HepG2 (cell line): Measurements from ENCODE around the gene MYO5B. TPM values are rescaled to one million over a fixed set of nuclear protein-coding genes. Genes with fewer than 3 reads are reported as not detected.

Source experiments
- ARNT ChIP-seq: fragments of 450-650 bp; IDR thresholded peaks from 2 replicates; pipeline ENCODE4 v1.6.1; 2017
- BATF2 ChIP-seq: sonication (generic); formaldehyde crosslinking; IDR thresholded peaks from 2 replicates; pipeline ENCODE4 v1.8.0; 2022; ENCODE audit warnings: mild to moderate bottlenecking, missing genetic modification reagents, moderate library complexity
- CREM ChIP-seq, 2 experiments: sonication (generic) in 1 of 2; formaldehyde crosslinking in 1 of 2; IDR thresholded peaks; 2 replicates each; pipeline versions ENCODE4 v1.4.0 to v1.6.1; 2016 to 2020; ENCODE audit warnings: antibody characterized with exemption in 1 of 2, mild to moderate bottlenecking in 1 of 2, missing genetic modification reagents in 1 of 2
- DZIP1 ChIP-seq: sonication (generic); formaldehyde crosslinking; IDR thresholded peaks from 2 replicates; pipeline ENCODE4 v1.5.0; 2020; ENCODE audit warnings: mild to moderate bottlenecking, missing genetic modification reagents
- FOXA3 ChIP-seq: IDR thresholded peaks from 2 replicates; pipeline ENCODE4 v1.6.1; 2016; ENCODE audit warnings: missing genetic modification reagents, missing compliant biosample characterization
- FOXM1 ChIP-seq: sonication (generic); formaldehyde crosslinking; IDR thresholded peaks from 2 replicates; pipeline ENCODE4 v1.5.0; 2020; ENCODE audit warnings: missing genetic modification reagents
- GLMP ChIP-seq: sonication (generic); formaldehyde crosslinking; IDR thresholded peaks from 2 replicates; pipeline ENCODE4 v1.9.0; 2021; ENCODE audit warnings: missing genetic modification reagents, mild to moderate bottlenecking, borderline replicate concordance
- JUNB ChIP-seq: sonication (generic); formaldehyde crosslinking; IDR thresholded peaks from 2 replicates; pipeline ENCODE4 v1.8.0; 2022; ENCODE audit warnings: missing genetic modification reagents, mild to moderate bottlenecking, borderline replicate concordance
- KDM3A ChIP-seq: IDR thresholded peaks from 2 replicates; pipeline ENCODE4 v1.6.1; 2018; ENCODE audit warnings: low read depth, missing compliant biosample characterization
- KLF6 ChIP-seq: IDR thresholded peaks from 2 replicates; pipeline ENCODE4 v1.8.0; 2016; ENCODE audit warnings: missing biosample characterization, missing genetic modification reagents
- NFIC ChIP-seq: IDR thresholded peaks from 2 replicates; pipeline ENCODE4 v1.6.1; 2012; ENCODE audit warnings: mild to moderate bottlenecking, low read length, inconsistent platforms
- NR1H2 ChIP-seq: sonication (generic); formaldehyde crosslinking; IDR thresholded peaks from 2 replicates; pipeline ENCODE4 v1.8.1; 2022; ENCODE audit warnings: low read depth, missing genetic modification reagents, borderline replicate concordance
- PCBP2 ChIP-seq: fragments of 200-400 bp; formaldehyde crosslinking; optimal IDR thresholded peaks from 2 replicates; pipeline ENCODE3; 2018; ENCODE audit warnings: low read length, low read depth; ENCODE audit not compliant: poor library complexity, severe bottlenecking
- TCF12 ChIP-seq, 2 experiments: fragments of 450-650 bp in 1 of 2; sonication (generic) in 1 of 2; formaldehyde crosslinking in 1 of 2; IDR thresholded peaks; 2 replicates each; pipeline versions ENCODE4 v1.6.1 to v1.8.0; 2017 to 2022; ENCODE audit warnings: antibody characterized with exemption in 1 of 2, mild to moderate bottlenecking in 1 of 2, missing genetic modification reagents in 1 of 2, moderate library complexity in 1 of 2
- TEF ChIP-seq: sonication (generic); formaldehyde crosslinking; IDR thresholded peaks from 2 replicates; pipeline ENCODE4 v1.5.0; 2020; ENCODE audit warnings: missing genetic modification reagents
- TGIF2 ChIP-seq: IDR thresholded peaks from 2 replicates; pipeline ENCODE4 v1.6.1; 2016; ENCODE audit warnings: control low read depth, missing compliant biosample characterization
- ZHX1 ChIP-seq: sonication (generic); formaldehyde crosslinking; IDR thresholded peaks from 2 replicates; pipeline ENCODE4 v1.8.1; 2022; ENCODE audit warnings: low read depth, mild to moderate bottlenecking, missing genetic modification reagents
- ZNF160 ChIP-seq: sonication (generic); formaldehyde crosslinking; IDR thresholded peaks from 2 replicates; pipeline ENCODE4 v1.8.0; 2022; ENCODE audit warnings: mild to moderate bottlenecking, inconsistent platforms, missing genetic modification reagents
- ZNF225 ChIP-seq: sonication (generic); formaldehyde crosslinking; IDR thresholded peaks from 2 replicates; pipeline ENCODE4 v1.4.0; 2020; ENCODE audit warnings: mild to moderate bottlenecking, missing genetic modification reagents
- ZNF597 ChIP-seq: sonication (generic); formaldehyde crosslinking; IDR thresholded peaks from 2 replicates; pipeline ENCODE4 v1.5.0; 2020; ENCODE audit warnings: missing genetic modification reagents
- ZNF841 ChIP-seq: sonication (generic); formaldehyde crosslinking; IDR thresholded peaks from 2 replicates; pipeline ENCODE4 v1.8.1; 2023; ENCODE audit warnings: missing genetic modification reagents, borderline replicate concordance
- polyA plus RNA-seq, 8 experiments: library from polyadenylated mRNA; depleted of rRNA in 3 of 8; stranded (reverse) in 7 of 8; unstranded in 1 of 8; fragments of >200 nt; fragmentation: Illumina TruSeq in 4 of 8; extraction: Trizol in 4 of 8; gene quantifications; 2 replicates each; pipeline versions ENCODE4 v1.2.1 to v1.2.3, GENCODE V29; 2011 to 2016; ENCODE audit warnings: low read depth in 4 of 8, missing spikeins in 1 of 8, mixed read lengths in 1 of 8; ENCODE audit not compliant: insufficient read depth in 1 of 8
- total RNA-seq, 5 experiments: library from RNA; depleted of rRNA; stranded (reverse); fragments of >200 nt; fragmentation: Illumina TruSeq; extraction: Trizol; gene quantifications; 2 replicates each; pipeline ENCODE4 v1.2.3, GENCODE V29; 2016; ENCODE audit warnings: low read depth in 1 of 5

Gene MYO5B
- total and polyA plus RNA-seq, 2 of the 13 experiments (the other 11 are each of a cell fraction or from before 2014, with no cell fraction given): 13.1 to 24.0 TPM

GRCh38 chr18:49858309-49859020 lies 336.5 kb downstream of the MYO5B start (continued):
- TF ChIP-seq GLMP (CRISPR knock-in tag): no peak
- TF ChIP-seq ARNT: no peak
- no peak for TF ChIP-seq ZNF597 (CRISPR knock-in tag)
- no peak for TF ChIP-seq JUNB (CRISPR knock-in tag)
- no peak for TF ChIP-seq TEF (CRISPR knock-in tag)
- no peak for TF ChIP-seq CREM (IDR thresholded peaks at IDR 0.05)
- TF ChIP-seq CREM (CRISPR knock-in tag; IDR thresholded peaks at IDR 0.05): no peak
- TF ChIP-seq BATF2 (CRISPR knock-in tag): no peak
- TF ChIP-seq NFIC: no peak
- TF ChIP-seq TGIF2 (CRISPR knock-in tag): no peak
- TF ChIP-seq FOXM1: no peak
- TF ChIP-seq KDM3A (CRISPR knock-in tag): no peak
- no peak for TF ChIP-seq KLF6 (CRISPR knock-in tag)
- TF ChIP-seq NR1H2 (CRISPR knock-in tag): no peak
- TF ChIP-seq ZNF160 (CRISPR knock-in tag): no peak
- TF ChIP-seq PCBP2: no peak
- no peak for TF ChIP-seq DZIP1 (CRISPR knock-in tag)
- TF ChIP-seq ZNF225: no peak
- 0 out of 2 replicates have a peak, but pooled peaks have one; percentile 6 for TF ChIP-seq FOXA3
- no peak for TF ChIP-seq TCF12 (IDR thresholded peaks at IDR 0.05)
- TF ChIP-seq TCF12 (CRISPR knock-in tag; IDR thresholded peaks at IDR 0.05): no peak
- no peak for TF ChIP-seq ZHX1 (CRISPR knock-in tag)
- no peak for TF ChIP-seq ZNF841 (CRISPR knock-in tag)
